ENCODE results near the gene CAP2. TPM values are rescaled to one million over a fixed set of nuclear protein-coding genes. Genes with fewer than 3 reads are reported as not detected.
"Not testable (repeated sequence)": the region's sequence is repeated elsewhere in the genome, so short reads cannot be mapped to it uniquely, and the experiment has no call there.

The CAP2 gene
- total RNA-seq, 1 donor from 2014 or later = not detected

GRCh38 chr6:17381424-17382147 is 11.8 kb upstream of the CAP2 start:
- H3K27me3 Mint-ChIP-seq (ENCODE audit: low read depth) = no peaks in the 10 kb centered on the region
- no peaks in the 10 kb centered on the region for H3K36me3 Mint-ChIP-seq (ENCODE audit: low read depth)
- no peaks in the 10 kb centered on the region for H3K9me3 Mint-ChIP-seq
- DNase-seq (ENCODE audit: low spot score) = no peak
- H3K27ac Mint-ChIP-seq = no peak overlapping the region
- no peaks in the 10 kb centered on the region for H3K4me1 Mint-ChIP-seq (ENCODE audit: low read depth)
- intact Hi-C loops (cut with micrococcal nuclease) = no loop called here
- H3K4me3 Mint-ChIP-seq (ENCODE audit: low read depth) = no peak overlapping the region

- intact Hi-C loops (cut with micrococcal nuclease) = no loop called here
- H3K4me1 Mint-ChIP-seq (ENCODE audit: low read depth) = no peaks in the 10 kb centered on the region
- H3K27me3 Mint-ChIP-seq (ENCODE audit: low read depth) = peaks cover 3% of the 10 kb centered on the region
- no peaks in the 10 kb centered on the region for H3K9me3 Mint-ChIP-seq
- DNase-seq (ENCODE audit: low spot score) = no peak
- H3K27ac Mint-ChIP-seq = no peak overlapping the region
- H3K36me3 Mint-ChIP-seq (ENCODE audit: low read depth) = no peaks in the 10 kb centered on the region
- no peak overlapping the region for H3K4me3 Mint-ChIP-seq (ENCODE audit: low read depth)
Measured at GRCh38 chr6:17385660-17386059, 7.7 kb upstream of the CAP2 start.

GRCh38 chr6:17388365-17388764 is 5.0 kb upstream of the CAP2 start:
- Mint-ChIP-seq H3K27me3 (ENCODE audit: low read depth) (peaks cover 25% of the 10 kb centered on the region), H3K4me1 (ENCODE audit: low read depth) (no peaks in the 10 kb centered on the region)
- no peak for DNase-seq (ENCODE audit: low spot score)

GRCh38 chr6:17389274-17389847 is 4.0 kb upstream of the CAP2 start:
- Mint-ChIP-seq H3K27ac (no peak overlapping the region), H3K4me1 (ENCODE audit: low read depth) (peaks cover 4% of the 10 kb centered on the region), H3K36me3 (ENCODE audit: low read depth) (no peaks in the 10 kb centered on the region), H3K4me3 (ENCODE audit: low read depth) (no peak overlapping the region), H3K9me3 (no peaks in the 10 kb centered on the region), H3K27me3 (ENCODE audit: low read depth) (peaks cover 30% of the 10 kb centered on the region)
- no peak for DNase-seq (ENCODE audit: low spot score)
- intact Hi-C loops (cut with micrococcal nuclease) = no loop called here

More at GRCh38 chr6:17388365-17388764, 5.0 kb upstream of the CAP2 start:
- no peaks in the 10 kb centered on the region for H3K36me3 Mint-ChIP-seq (ENCODE audit: low read depth)
- intact Hi-C loops (cut with micrococcal nuclease) = no loop called here
- no peaks in the 10 kb centered on the region for H3K9me3 Mint-ChIP-seq
- H3K27ac Mint-ChIP-seq = no peak overlapping the region
- H3K4me3 Mint-ChIP-seq (ENCODE audit: low read depth) = no peak overlapping the region

GRCh38 chr6:17390276-17390675 is 3.1 kb upstream of the CAP2 start:
- intact Hi-C loops (cut with micrococcal nuclease) = no loop called here
- Mint-ChIP-seq H3K27me3 (ENCODE audit: low read depth) (peaks cover 38% of the 10 kb centered on the region), H3K9me3 (no peaks in the 10 kb centered on the region), H3K4me1 (ENCODE audit: low read depth) (peaks cover 4% of the 10 kb centered on the region), H3K36me3 (ENCODE audit: low read depth) (no peaks in the 10 kb centered on the region), H3K4me3 (ENCODE audit: low read depth) (no peak overlapping the region), H3K27ac (no peak overlapping the region)
- no peak for DNase-seq (ENCODE audit: low spot score)

- no peaks in the 10 kb centered on the region for H3K36me3 Mint-ChIP-seq (ENCODE audit: low read depth)
- H3K27me3 Mint-ChIP-seq (ENCODE audit: low read depth) = peaks cover 41% of the 10 kb centered on the region
- H3K4me3 Mint-ChIP-seq (ENCODE audit: low read depth) = no peak overlapping the region
- DNase-seq (ENCODE audit: low spot score) = no peak
- no peak overlapping the region for H3K27ac Mint-ChIP-seq
- H3K4me1 Mint-ChIP-seq (ENCODE audit: low read depth) = peaks cover 4% of the 10 kb centered on the region
- intact Hi-C loops (cut with micrococcal nuclease) = no loop called here
- no peaks in the 10 kb centered on the region for H3K9me3 Mint-ChIP-seq
Measured at GRCh38 chr6:17391976-17392375, 1.4 kb upstream of the CAP2 start.

GRCh38 chr6:17393892-17394631 is 667 bp downstream of the CAP2 start:
- H3K4me1 Mint-ChIP-seq (ENCODE audit: low read depth) = peaks cover 4% of the 10 kb centered on the region
- intact Hi-C loops (cut with micrococcal nuclease) = no loop called here
- H3K9me3 Mint-ChIP-seq = no peaks in the 10 kb centered on the region
- no peaks in the 10 kb centered on the region for H3K36me3 Mint-ChIP-seq (ENCODE audit: low read depth)
- no peak overlapping the region for H3K27ac Mint-ChIP-seq
- no peak for DNase-seq (ENCODE audit: low spot score)
- peaks cover 41% of the 10 kb centered on the region for H3K27me3 Mint-ChIP-seq (ENCODE audit: low read depth)
- H3K4me3 Mint-ChIP-seq (ENCODE audit: low read depth) = peak overlapping the region; percentile 67

- H3K27me3 Mint-ChIP-seq (ENCODE audit: low read depth) = peaks cover 42% of the 10 kb centered on the region
- no peaks in the 10 kb centered on the region for H3K9me3 Mint-ChIP-seq
- H3K4me1 Mint-ChIP-seq (ENCODE audit: low read depth) = peaks cover 4% of the 10 kb centered on the region
- DNase-seq (ENCODE audit: low spot score) = no peak
- no peaks in the 10 kb centered on the region for H3K36me3 Mint-ChIP-seq (ENCODE audit: low read depth)
- no peak overlapping the region for H3K4me3 Mint-ChIP-seq (ENCODE audit: low read depth)
- no peak overlapping the region for H3K27ac Mint-ChIP-seq
- intact Hi-C loops (cut with micrococcal nuclease) = no loop called here
Measured at GRCh38 chr6:17395112-17395511, 1.7 kb downstream of the CAP2 start.

GRCh38 chr6:17396256-17396655 is 2.9 kb downstream of the CAP2 start:
- intact Hi-C loops (cut with micrococcal nuclease) = no loop called here
- Mint-ChIP-seq H3K9me3 (no peaks in the 10 kb centered on the region), H3K36me3 (ENCODE audit: low read depth) (no peaks in the 10 kb centered on the region), H3K27ac (no peak overlapping the region), H3K4me1 (ENCODE audit: low read depth) (peaks cover 4% of the 10 kb centered on the region), H3K4me3 (ENCODE audit: low read depth) (no peak overlapping the region), H3K27me3 (ENCODE audit: low read depth) (peaks cover 38% of the 10 kb centered on the region)
- no peak for DNase-seq (ENCODE audit: low spot score)

- Mint-ChIP-seq H3K36me3 (ENCODE audit: low read depth) (no peaks in the 10 kb centered on the region), H3K4me3 (ENCODE audit: low read depth) (no peak overlapping the region), H3K4me1 (ENCODE audit: low read depth) (peaks cover 4% of the 10 kb centered on the region), H3K9me3 (no peaks in the 10 kb centered on the region), H3K27ac (no peak overlapping the region), H3K27me3 (ENCODE audit: low read depth) (peaks cover 26% of the 10 kb centered on the region)
- no peak for DNase-seq (ENCODE audit: low spot score)
- intact Hi-C loops (cut with micrococcal nuclease) = no loop called here
Measured at GRCh38 chr6:17397764-17398194, 4.4 kb downstream of the CAP2 start.

- DNase-seq (ENCODE audit: low spot score); H3K27ac Mint-ChIP-seq; H3K9me3 Mint-ChIP-seq; H3K27me3 Mint-ChIP-seq (ENCODE audit: low read depth); H3K4me1 Mint-ChIP-seq (ENCODE audit: low read depth); H3K4me3 Mint-ChIP-seq (ENCODE audit: low read depth); H3K36me3 Mint-ChIP-seq (ENCODE audit: low read depth); intact Hi-C loops (cut with micrococcal nuclease): not testable (repeated sequence)
Measured at GRCh38 chr6:17405181-17405943, 12.0 kb downstream of the CAP2 start.

GRCh38 chr6:17405944-17406245 is 12.5 kb downstream of the CAP2 start:
- Mint-ChIP-seq H3K4me1 (ENCODE audit: low read depth) (no peaks in the 10 kb centered on the region), H3K4me3 (ENCODE audit: low read depth) (no peak overlapping the region), H3K36me3 (ENCODE audit: low read depth) (no peaks in the 10 kb centered on the region), H3K9me3 (no peaks in the 10 kb centered on the region), H3K27ac (no peak overlapping the region), H3K27me3 (ENCODE audit: low read depth) (peaks cover 2% of the 10 kb centered on the region)
- intact Hi-C loops (cut with micrococcal nuclease) = no loop called here
- DNase-seq (ENCODE audit: low spot score) = no peak

- H3K9me3 Mint-ChIP-seq = no peaks in the 10 kb centered on the region
- intact Hi-C loops (cut with micrococcal nuclease) = no loop called here
Measured at GRCh38 chr6:17408081-17408480, 14.7 kb downstream of the CAP2 start.

More at GRCh38 chr6:17408081-17408480, 14.7 kb downstream of the CAP2 start:
- H3K4me3 Mint-ChIP-seq (ENCODE audit: low read depth) = no peak overlapping the region
- no peaks in the 10 kb centered on the region for H3K36me3 Mint-ChIP-seq (ENCODE audit: low read depth)
- no peak overlapping the region for H3K27ac Mint-ChIP-seq
- no peak for DNase-seq (ENCODE audit: low spot score)
- H3K4me1 Mint-ChIP-seq (ENCODE audit: low read depth) = no peaks in the 10 kb centered on the region
- no peaks in the 10 kb centered on the region for H3K27me3 Mint-ChIP-seq (ENCODE audit: low read depth)
